Measurements from ENCODE around the gene LIF. TPM values are rescaled to one million over a fixed set of nuclear protein-coding genes. Genes with fewer than 3 reads are reported as not detected.

The LIF gene
- total and polyA plus RNA-seq, 2 donors (not counting 3 experiments of a cell fraction or from before 2014, with no cell fraction given), result 0.12 to 0.27 TPM

DNA sequence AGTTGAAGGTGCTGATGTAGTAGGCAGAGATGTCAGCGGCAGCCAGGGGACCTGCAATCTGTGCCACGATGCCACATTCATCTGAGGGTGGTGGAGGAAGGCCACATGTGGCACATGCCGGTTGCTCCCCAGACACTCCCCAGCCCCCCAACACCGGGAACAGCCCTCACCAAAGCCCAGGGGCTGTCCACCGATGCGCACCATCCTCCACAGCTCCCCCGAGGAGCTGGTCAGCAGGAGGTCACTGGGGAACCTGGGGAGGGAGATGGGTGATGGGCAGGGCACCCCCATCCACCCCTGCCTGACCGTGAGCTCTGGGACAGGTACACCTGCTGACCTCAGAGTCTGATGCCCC lies 39.3 kb upstream of the LIF start:
- Histone ChIP-seq H3K9me3 (replicated peaks; ENCODE audit: control insufficient read depth, insufficient read depth, low read length) (no peaks in the 10 kb centered on the region), H2AFZ (ENCODE audit: low read depth, low read length) (no peak overlapping the region), H3K4me3 (replicated peaks in 1 of 3; ENCODE audit: insufficient read depth in 1 of 3, low read depth in 1 of 3, low read length in 3 of 3) (no peak overlapping the region), H3K27me3 (ENCODE audit: control insufficient read depth in 2 of 2, insufficient read depth in 2 of 2, low read length in 2 of 2) (no peaks in the 10 kb centered on the region), H3K4me2 (ENCODE audit: insufficient read depth, low read length) (no peak overlapping the region), H3K9ac (replicated peaks; ENCODE audit: extremely low read depth, insufficient read depth, low read length) (no peak overlapping the region), H3K4me1 (ENCODE audit: control insufficient read depth, extremely low read depth, insufficient read depth, low read length) (peaks cover 21% of the 10 kb centered on the region), H3K9me1 (replicated peaks; ENCODE audit: control insufficient read depth, extremely low read depth, insufficient read depth, low read length) (no peaks in the 10 kb centered on the region), H3K36me3 (ENCODE audit: control insufficient read depth in 2 of 2, extremely low read depth in 1 of 2, insufficient read depth in 2 of 2, low read length in 2 of 2) (peaks cover 0 to 5% of the 10 kb centered on the region in 2 experiments), H3K79me2 (ENCODE audit: control insufficient read depth, insufficient read depth, low read length) (no peaks in the 10 kb centered on the region), H4K20me1 (replicated peaks; ENCODE audit: control insufficient read depth, extremely low read depth, insufficient read depth, low read length) (no peaks in the 10 kb centered on the region), H3K27ac (ENCODE audit: insufficient read depth, low read depth, low read length) (no peak overlapping the region)
- dilution Hi-C loops (cut with MboI; ENCODE audit: extremely low pct_ligation_motif_present, low sequenced_read_pairs), result no loop called here
- DNase-seq (ENCODE audit: low read depth, low spot score) (no peak), FAIRE-seq (no peak)
- POLR2A ChIA-PET, result no interaction called here
- CTCF ChIA-PET, result interaction anchor here (0.7 to 4.4 kb wide), 6 partner anchors 7 to 42 kb away, joined by 3 to 61 read pairs (median 4); partner anchors contain the start of gene TBC1D10A
- TF ChIP-seq, protein P1, sequence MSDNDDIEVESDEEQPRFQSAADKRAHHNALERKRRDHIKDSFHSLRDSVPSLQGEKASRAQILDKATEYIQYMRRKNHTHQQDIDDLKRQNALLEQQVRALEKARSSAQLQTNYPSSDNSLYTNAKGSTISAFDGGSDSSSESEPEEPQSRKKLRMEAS (IDR thresholded peaks at IDR 0.05; ENCODE audit: insufficient read depth, insufficient read length), result no peak
- TF ChIP-seq JUN (IDR thresholded peaks at IDR 0.05; ENCODE audit: borderline replicate concordance, insufficient read depth, insufficient read length, low read depth), result no peak
- TF ChIP-seq FOS (IDR thresholded peaks at IDR 0.05; ENCODE audit: borderline replicate concordance, insufficient read depth, low read length), result no peak
- BruUV-seq (replicated peaks), result no TSS peak
- intact Hi-C loops (cut with micrococcal nuclease), result no loop called here

DNA sequence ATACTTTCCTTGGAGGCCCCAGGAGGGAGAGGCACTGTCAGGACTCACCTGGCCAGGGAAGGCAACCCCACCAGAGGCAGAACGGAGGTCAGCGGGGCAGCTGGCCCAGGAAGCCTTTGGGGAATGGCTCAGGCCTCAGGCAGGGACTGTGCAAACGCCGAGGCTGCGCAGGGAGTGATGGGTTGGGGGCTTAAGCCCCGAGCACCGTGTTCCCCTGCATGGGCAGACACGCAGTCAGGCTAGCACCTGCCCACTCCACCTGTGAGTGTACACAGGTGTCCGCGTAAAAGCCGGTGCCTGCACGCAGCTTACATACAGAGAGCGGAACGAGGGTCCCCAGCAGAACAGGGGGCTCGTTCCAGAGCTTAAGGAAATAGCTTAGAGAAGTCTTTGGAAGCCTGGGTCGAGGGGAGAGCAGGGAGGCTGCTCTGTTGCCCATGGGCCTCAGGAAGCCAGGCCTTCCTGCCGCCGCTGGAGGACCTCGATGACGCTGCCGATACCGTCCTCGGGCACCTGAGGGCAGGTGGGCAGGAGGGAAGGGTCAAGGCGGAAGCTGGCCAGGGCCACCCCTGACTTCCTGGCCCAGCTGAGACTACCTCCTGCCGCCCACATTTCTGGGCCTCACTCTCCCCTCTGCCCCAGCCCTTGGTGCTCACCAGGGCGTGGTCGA lies 38.8 kb upstream of the LIF start:
- Histone ChIP-seq H2AFZ (ENCODE audit: low read depth, low read length) (no peak overlapping the region), H3K9me1 (replicated peaks; ENCODE audit: control insufficient read depth, extremely low read depth, insufficient read depth, low read length) (no peaks in the 10 kb centered on the region), H3K79me2 (ENCODE audit: control insufficient read depth, insufficient read depth, low read length) (no peaks in the 10 kb centered on the region), H3K9ac (replicated peaks; ENCODE audit: extremely low read depth, insufficient read depth, low read length) (no peak overlapping the region), H4K20me1 (replicated peaks; ENCODE audit: control insufficient read depth, extremely low read depth, insufficient read depth, low read length) (no peaks in the 10 kb centered on the region), H3K4me3 (replicated peaks in 1 of 3; ENCODE audit: insufficient read depth in 1 of 3, low read depth in 1 of 3, low read length in 3 of 3) (no peak overlapping the region), H3K4me1 (ENCODE audit: control insufficient read depth, extremely low read depth, insufficient read depth, low read length) (peaks cover 15% of the 10 kb centered on the region), H3K36me3 (ENCODE audit: control insufficient read depth in 2 of 2, extremely low read depth in 1 of 2, insufficient read depth in 2 of 2, low read length in 2 of 2) (peaks cover 0 to 5% of the 10 kb centered on the region in 2 experiments), H3K27me3 (ENCODE audit: control insufficient read depth in 2 of 2, insufficient read depth in 2 of 2, low read length in 2 of 2) (no peaks in the 10 kb centered on the region), H3K9me3 (replicated peaks; ENCODE audit: control insufficient read depth, insufficient read depth, low read length) (no peaks in the 10 kb centered on the region), H3K27ac (ENCODE audit: insufficient read depth, low read depth, low read length) (no peak overlapping the region), H3K4me2 (ENCODE audit: insufficient read depth, low read length) (no peak overlapping the region)
- ChIA-PET POLR2A (no interaction called here), CTCF (interaction anchor here (0.9 to 2.3 kb wide), 4 partner anchors 30 to 102 kb away, joined by 3 to 16 read pairs (median 4); partner anchors contain the start of genes RNF215 and TBC1D10A)
- intact Hi-C loops (cut with micrococcal nuclease), result no loop called here
- no TSS peak for BruUV-seq (replicated peaks)
- FAIRE-seq (no peak), DNase-seq (ENCODE audit: low read depth, low spot score) (no peak)
- dilution Hi-C loops (cut with MboI; ENCODE audit: extremely low pct_ligation_motif_present, low sequenced_read_pairs), result no loop called here
- TF ChIP-seq, protein P2, sequence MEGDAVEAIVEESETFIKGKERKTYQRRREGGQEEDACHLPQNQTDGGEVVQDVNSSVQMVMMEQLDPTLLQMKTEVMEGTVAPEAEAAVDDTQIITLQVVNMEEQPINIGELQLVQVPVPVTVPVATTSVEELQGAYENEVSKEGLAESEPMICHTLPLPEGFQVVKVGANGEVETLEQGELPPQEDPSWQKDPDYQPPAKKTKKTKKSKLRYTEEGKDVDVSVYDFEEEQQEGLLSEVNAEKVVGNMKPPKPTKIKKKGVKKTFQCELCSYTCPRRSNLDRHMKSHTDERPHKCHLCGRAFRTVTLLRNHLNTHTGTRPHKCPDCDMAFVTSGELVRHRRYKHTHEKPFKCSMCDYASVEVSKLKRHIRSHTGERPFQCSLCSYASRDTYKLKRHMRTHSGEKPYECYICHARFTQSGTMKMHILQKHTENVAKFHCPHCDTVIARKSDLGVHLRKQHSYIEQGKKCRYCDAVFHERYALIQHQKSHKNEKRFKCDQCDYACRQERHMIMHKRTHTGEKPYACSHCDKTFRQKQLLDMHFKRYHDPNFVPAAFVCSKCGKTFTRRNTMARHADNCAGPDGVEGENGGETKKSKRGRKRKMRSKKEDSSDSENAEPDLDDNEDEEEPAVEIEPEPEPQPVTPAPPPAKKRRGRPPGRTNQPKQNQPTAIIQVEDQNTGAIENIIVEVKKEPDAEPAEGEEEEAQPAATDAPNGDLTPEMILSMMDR (IDR thresholded peaks at IDR 0.05; ENCODE audit: extremely low read depth in 1 of 2, insufficient read depth in 1 of 2, low read depth in 1 of 2, low read length in 2 of 2), result no peak
- TF ChIP-seq, protein P1 (IDR thresholded peaks at IDR 0.05; ENCODE audit: insufficient read depth, insufficient read length), result no peak
- TF ChIP-seq FOS (IDR thresholded peaks at IDR 0.05; ENCODE audit: borderline replicate concordance, insufficient read depth, low read length), result no peak
- TF ChIP-seq GATA2 (IDR thresholded peaks at IDR 0.05; ENCODE audit: insufficient read depth, insufficient read length, low read depth, low read length), result no peak
- TF ChIP-seq MYC (IDR thresholded peaks at IDR 0.05; ENCODE audit: low read depth, low read length), result no peak
- no peak for TF ChIP-seq POLR2A (IDR thresholded peaks at IDR 0.05; ENCODE audit: low read depth, low read length)
- no peak for TF ChIP-seq JUN (IDR thresholded peaks at IDR 0.05; ENCODE audit: borderline replicate concordance, insufficient read depth, insufficient read length, low read depth)
- no peak for TF ChIP-seq EZH2 (IDR thresholded peaks at IDR 0.05; ENCODE audit: borderline replicate concordance, low read depth, low read length, severe bottlenecking)
- TF ChIP-seq POLR2AphosphoS5 (IDR thresholded peaks at IDR 0.05; ENCODE audit: insufficient read depth, low read depth, low read length), result no peak
